NK-92 (cell line): ENCODE data around the gene SACM1L.

Experiments
- DNase-seq: peaks from one replicate; lab custom pipeline; 2025; ENCODE audit not compliant: unreplicated experiment; lab: John Stamatoyannopoulos, UW

The SACM1L gene

GRCh38 chr3:45762647-45763302, 73.6 kb downstream of the SACM1L start:
- no peak for DNase-seq

GRCh38 chr3:45763303-45763675, 74.1 kb downstream of the SACM1L start:
- no peak for DNase-seq

GRCh38 chr3:45765266-45765851, 76.2 kb downstream of the SACM1L start:
- DNase-seq, result no peak

GRCh38 chr3:45765958-45766357, 76.8 kb downstream of the SACM1L start:
- no peak for DNase-seq

GRCh38 chr3:45771166-45771775, 82.1 kb downstream of the SACM1L start:
- DNase-seq, result no peak

- no peak for DNase-seq
These were observed 82.6 kb downstream of the SACM1L start for GRCh38 chr3:45771831-45772230.

- DNase-seq, result no peak
These were observed 83.3 kb downstream of the SACM1L start for GRCh38 chr3:45772341-45773035.

GRCh38 chr3:45773072-45773471, 83.9 kb downstream of the SACM1L start:
- no peak for DNase-seq

GRCh38 chr3:45773714-45774449, 84.7 kb downstream of the SACM1L start:
- DNase-seq, result no peak

- no peak for DNase-seq
These were observed 85.7 kb downstream of the SACM1L start for GRCh38 chr3:45774581-45775521.

- no peak for DNase-seq
These were observed 86.5 kb downstream of the SACM1L start for GRCh38 chr3:45775571-45776300.

- no peak for DNase-seq
These were observed 87.1 kb downstream of the SACM1L start for GRCh38 chr3:45776301-45776595.

GRCh38 chr3:45776611-45777010, 87.4 kb downstream of the SACM1L start:
- DNase-seq, result no peak

- DNase-seq, result no peak
These were observed 88.0 kb downstream of the SACM1L start for GRCh38 chr3:45777111-45777745.

- no peak for DNase-seq
These were observed 88.7 kb downstream of the SACM1L start for GRCh38 chr3:45777746-45778386.

GRCh38 chr3:45778761-45779201, 89.6 kb downstream of the SACM1L start:
- DNase-seq, result no peak

- no peak for DNase-seq
These were observed 90.8 kb downstream of the SACM1L start for GRCh38 chr3:45779746-45780735.

GRCh38 chr3:45781271-45781670, 92.1 kb downstream of the SACM1L start:
- no peak for DNase-seq
